ENCODE data around the gene ABLIM2.

Gene ABLIM2

DNA sequence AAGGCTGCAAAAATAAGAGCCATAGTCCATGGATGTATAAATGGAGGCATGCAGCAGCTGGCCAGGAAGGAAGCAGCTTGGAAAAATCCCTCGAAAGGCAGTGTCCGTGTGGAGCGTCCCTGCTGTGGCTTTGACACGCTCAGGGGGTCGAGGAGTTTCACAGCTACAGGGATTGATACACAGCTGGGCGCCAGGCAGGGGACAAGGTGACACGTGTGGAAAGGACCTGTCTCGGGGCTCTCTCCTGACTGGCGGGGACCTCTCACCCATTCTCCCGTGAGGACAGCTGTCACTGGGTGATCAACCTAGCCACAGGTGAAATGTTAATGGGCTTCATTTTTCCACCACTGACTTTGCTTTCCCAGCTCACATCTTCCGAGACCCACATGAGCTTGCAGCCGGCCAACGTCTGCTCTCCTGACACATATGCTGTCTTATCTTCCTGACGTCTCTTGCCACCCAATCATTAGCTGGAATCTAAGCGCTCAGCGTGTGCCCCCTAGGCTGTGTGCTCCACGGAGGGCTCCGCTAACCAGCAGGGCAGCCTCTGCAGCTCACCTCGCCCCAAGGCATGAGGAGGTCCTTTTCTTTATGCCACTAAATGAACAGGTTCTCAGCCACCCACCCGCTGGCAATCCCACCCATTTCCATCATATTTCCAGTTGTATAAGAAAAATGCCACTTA, 129.6 kb downstream of the ABLIM2 start:
- no peak for DNase-seq (ENCODE audit: low read depth in 2 of 2)

GRCh38 chr4:8028368-8028767, 130.2 kb downstream of the ABLIM2 start:
- DNase-seq (ENCODE audit: low read depth in 2 of 2), result no peak

- DNase-seq (ENCODE audit: low read depth in 2 of 2), result no peak
These were observed 132.2 kb downstream of the ABLIM2 start for GRCh38 chr4:8026453-8026852.

DNA sequence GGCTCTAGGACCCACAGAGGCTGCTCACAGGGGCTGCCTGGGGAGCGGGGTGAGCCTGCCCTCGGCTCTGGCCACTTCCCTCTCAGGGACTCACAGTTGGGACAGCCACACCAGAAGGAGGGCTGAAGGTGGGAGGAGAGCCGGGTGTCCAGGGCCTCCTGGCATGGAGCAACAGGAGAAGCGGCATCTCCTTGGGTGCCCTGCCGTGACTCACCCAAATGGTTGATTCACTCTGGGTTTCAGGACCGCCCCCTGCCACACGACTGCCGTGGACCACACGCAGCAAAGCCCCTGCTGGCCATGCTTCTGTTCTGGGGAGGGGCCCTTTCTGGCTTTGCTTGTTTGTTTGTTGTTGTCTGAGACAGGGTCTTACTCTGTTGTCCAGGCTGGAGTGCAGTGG, 132.9 kb downstream of the ABLIM2 start:
- DNase-seq (ENCODE audit: low read depth in 2 of 2), result no peak

DNA sequence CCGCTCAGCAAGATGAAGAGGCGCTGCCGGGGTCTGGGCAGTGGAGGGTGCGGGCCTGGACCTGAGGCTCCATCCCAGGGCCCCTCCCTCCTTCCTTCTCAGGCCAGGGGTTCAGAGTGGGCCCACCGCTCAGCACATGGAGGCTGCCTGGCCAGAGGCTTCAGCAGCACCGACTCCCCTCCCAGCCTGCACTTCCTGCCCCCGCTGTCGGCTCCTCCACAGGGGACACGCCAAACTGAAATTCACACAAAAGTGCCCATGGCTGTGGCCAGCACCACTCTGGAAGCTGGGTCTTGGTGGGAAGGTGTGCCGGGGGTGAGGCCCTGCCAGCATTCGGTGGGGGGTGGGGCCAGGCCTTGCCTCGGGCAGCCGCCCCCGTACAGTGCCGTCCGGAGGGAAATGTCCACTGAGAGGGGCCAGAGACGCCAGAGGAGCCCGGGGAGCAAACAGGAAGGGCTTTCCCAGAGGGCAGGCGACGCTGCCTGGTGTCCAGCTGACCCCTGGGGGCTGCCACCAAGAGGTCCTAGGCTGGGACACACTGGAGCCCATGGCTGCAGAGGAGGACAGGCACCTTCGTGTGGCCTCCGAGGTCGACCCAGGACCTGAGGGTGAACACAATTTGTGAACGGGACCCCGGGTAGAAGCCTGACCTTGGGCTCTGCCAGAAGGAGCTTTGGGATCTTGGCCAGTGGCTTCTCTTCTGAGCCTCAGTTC, 134.4 kb downstream of the ABLIM2 start:
- DNase-seq (ENCODE audit: low read depth in 2 of 2), result no peak

- no peak for DNase-seq (ENCODE audit: low read depth in 2 of 2)
These were observed 134.9 kb downstream of the ABLIM2 start for GRCh38 chr4:8023696-8024033.

GRCh38 chr4:8022767-8023695, 135.6 kb downstream of the ABLIM2 start:
- no peak for DNase-seq (ENCODE audit: low read depth in 2 of 2)

GRCh38 chr4:8021796-8022195, 136.8 kb downstream of the ABLIM2 start:
- no peak for DNase-seq (ENCODE audit: low read depth in 2 of 2)

GRCh38 chr4:8019396-8020365, 138.9 kb downstream of the ABLIM2 start:
- no peak for DNase-seq (ENCODE audit: low read depth in 2 of 2)

GRCh38 chr4:8016527-8016926, 142.1 kb downstream of the ABLIM2 start:
- DNase-seq (ENCODE audit: low read depth in 2 of 2), result no peak

- no peak for DNase-seq (ENCODE audit: low read depth in 2 of 2)
These were observed 143.1 kb downstream of the ABLIM2 start for GRCh38 chr4:8015512-8015911.

DNA sequence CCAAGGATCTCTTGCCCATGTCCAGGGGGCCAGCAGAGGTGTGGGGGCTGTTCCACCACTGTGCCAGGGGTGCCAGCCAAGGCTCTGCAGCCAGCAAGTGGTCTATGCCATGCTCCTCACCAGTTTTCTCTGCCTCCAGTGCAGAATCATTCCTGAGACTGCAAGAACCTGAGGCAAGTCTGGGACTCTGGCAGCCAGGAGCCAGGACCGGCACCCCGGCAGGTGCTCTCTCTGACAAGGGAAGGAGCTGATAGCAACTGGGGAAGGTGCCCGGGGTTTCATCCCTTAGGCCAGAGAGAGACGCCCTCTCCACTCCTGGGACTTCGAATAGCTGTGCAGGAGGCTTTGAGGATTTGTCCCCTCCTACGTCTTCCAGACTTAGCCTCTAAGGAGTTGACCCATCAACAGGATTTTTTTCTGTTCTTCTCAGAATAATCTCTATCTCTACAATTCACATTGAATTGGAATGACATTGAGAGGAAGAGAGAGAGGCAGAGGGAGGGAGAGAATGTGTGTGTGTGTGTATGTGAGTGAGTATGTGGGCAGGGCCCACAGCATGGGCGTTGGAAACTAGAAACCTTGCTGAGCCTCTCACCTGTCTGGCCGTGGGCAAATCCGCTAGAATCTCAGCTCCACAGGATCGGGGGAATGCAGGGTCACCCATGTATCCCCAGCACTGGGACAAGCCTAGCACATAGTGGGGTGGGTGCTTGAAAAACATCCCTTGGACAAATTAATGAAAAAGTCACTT, 144.5 kb downstream of the ABLIM2 start:
- DNase-seq (ENCODE audit: low read depth in 2 of 2), result no peak

GRCh38 chr4:8012517-8012916, 146.1 kb downstream of the ABLIM2 start:
- DNase-seq (ENCODE audit: low read depth in 2 of 2), result no peak

GRCh38 chr4:8010618-8011017, 148.0 kb downstream of the ABLIM2 start:
- no peak for DNase-seq (ENCODE audit: low read depth in 2 of 2)

DNA sequence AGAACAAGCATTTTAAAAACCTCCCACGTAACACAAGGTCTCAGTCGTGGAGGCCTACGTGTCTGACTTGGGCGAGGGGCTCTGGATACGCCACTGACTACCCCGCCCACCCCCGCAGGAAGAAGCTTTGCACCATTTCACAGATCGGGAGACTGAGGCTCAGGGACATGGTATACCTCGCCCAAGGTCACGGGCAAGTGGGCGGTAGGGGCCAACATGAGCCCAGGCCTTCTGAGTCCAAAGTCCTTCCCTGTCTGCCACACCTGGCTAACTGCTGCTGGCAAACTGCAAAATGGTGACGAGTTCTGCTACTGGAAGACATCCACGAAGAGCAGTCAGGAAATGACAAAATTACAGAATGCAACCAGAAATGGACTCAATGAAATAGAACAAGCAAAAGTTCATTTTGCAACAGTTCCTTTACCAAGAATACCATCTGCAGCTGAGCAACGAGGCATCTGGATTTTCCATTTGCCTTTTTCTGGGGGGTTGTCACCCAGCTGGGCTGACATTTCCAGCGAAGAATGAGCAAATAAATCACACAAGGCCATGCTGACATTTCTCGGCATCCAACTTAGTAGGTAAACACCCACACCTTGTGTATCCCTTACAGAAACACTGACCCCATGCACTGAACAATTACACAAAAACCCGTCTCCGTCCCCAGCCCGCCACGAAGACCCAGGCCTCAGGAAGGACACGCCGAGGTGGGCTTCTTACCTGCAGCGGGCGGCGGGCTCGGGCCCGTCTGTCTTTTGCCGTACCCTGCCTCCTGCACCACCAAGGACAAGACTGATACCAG, 148.7 kb downstream of the ABLIM2 start:
- no peak for DNase-seq (ENCODE audit: low read depth in 2 of 2)

DNA sequence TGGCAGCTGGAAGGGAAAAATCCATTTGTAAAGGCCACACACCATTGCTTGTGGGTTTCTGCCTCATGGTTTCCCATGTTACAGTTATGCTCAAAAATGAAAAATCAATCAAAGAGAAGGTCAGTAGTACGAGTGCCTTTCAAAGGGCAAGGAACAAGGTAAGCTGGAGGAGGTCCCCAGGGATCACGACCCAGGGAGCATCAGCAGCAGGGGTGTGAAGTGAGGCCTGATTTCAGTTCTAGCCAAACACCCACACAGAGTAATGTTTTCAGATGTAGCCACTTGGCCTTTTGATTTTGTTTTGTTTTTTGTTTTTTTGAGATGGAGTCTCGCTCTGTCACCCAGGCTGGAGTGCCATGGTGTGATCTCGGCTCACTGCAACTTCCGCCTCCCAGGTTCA, 149.5 kb downstream of the ABLIM2 start:
- DNase-seq (ENCODE audit: low read depth in 2 of 2), result no peak

GRCh38 chr4:8008391-8008790, 150.2 kb downstream of the ABLIM2 start:
- DNase-seq (ENCODE audit: low read depth in 2 of 2), result no peak

DNA sequence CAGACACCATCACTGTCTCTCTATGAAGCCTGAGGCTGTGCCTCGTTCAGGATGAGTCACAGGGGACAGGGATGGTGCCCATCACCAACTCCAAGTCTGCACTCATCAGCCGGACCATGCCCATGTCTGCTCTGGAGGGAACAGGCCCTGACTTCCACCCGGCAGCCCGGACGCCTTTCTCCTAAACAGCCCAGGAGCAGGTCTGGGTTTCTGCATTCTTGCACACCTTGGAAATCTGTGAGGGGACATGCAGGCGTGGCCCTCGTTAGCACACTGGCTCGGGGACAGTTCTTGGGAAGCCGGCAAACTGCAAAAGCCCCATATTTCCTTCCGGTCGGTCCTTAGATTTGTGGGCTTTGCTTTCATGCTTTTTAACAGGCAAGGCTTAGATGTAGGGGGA, 151.0 kb downstream of the ABLIM2 start:
- DNase-seq (ENCODE audit: low read depth in 2 of 2), result no peak

DNA sequence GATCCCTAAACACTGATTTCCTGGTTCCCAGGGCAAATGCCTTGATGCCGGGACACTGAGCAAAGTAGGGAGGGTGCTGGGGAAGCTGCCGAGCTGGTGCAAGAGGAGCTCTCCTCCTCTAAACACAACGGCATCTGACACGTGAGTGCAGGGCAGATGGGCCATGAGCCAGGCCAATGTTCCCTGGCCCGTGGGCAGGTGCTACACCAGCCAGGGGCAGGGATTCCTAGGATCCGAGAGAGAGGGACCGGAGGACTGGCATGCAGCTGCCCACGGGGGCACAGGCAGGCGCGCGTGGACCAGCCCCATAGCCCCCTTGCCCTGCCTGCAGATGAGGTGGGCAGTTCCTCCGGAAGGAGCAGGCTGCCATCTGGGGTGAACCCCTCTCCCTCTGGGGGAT, 152.1 kb downstream of the ABLIM2 start:
- no peak for DNase-seq (ENCODE audit: low read depth in 2 of 2)

- DNase-seq (ENCODE audit: low read depth in 2 of 2), result no peak
These were observed 152.8 kb downstream of the ABLIM2 start for GRCh38 chr4:8005814-8006215.

Measured in activated CD8-positive, alpha-beta memory T cell treated with anti-CD3 and anti-CD28 coated beads for 4 hours (primary cell).